ENCODE measurements around the gene MOCS2.

The MOCS2 gene

DNA sequence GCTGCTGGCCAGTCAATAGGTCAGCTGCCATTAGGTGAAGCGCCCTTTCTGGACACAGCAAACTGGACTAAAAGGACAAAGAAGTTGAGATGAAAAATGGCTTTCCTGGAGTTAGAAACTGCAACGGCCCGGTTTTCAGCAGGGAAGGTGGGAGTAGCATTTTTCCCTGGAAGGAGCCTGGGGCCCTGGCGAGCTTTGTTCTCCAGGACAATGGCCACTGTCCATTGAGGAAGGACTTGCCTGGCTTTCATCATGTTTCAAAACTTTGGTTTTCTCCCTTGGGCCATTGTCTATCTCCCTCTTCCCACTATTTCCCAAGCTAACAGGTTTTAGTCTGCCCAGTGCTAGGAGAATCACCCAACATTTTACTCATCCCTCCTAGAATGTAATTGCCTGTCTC is 56.2 kb downstream of the MOCS2 start:
- Histone ChIP-seq H3K36me3 (ENCODE audit: control insufficient read depth, insufficient read depth, low read length) (no peaks in the 10 kb centered on the region), H3K9ac (ENCODE audit: low read depth, low read length) (no peak overlapping the region), H3K27me3 (ENCODE audit: control insufficient read depth, insufficient read depth, low read length) (no peaks in the 10 kb centered on the region), H3K4me1 (ENCODE audit: control insufficient read depth, insufficient read depth, low read length) (peaks cover 8% of the 10 kb centered on the region; the same call in 1 of the 2 replicates), H3K27ac (ENCODE audit: low read depth, low read length) (no peak overlapping the region), H3K4me3 (ENCODE audit: low read depth, low read length) (no peak overlapping the region), H3K9me3 (ENCODE audit: control insufficient read depth, insufficient read depth, low read length) (no peaks in the 10 kb centered on the region)

DNA sequence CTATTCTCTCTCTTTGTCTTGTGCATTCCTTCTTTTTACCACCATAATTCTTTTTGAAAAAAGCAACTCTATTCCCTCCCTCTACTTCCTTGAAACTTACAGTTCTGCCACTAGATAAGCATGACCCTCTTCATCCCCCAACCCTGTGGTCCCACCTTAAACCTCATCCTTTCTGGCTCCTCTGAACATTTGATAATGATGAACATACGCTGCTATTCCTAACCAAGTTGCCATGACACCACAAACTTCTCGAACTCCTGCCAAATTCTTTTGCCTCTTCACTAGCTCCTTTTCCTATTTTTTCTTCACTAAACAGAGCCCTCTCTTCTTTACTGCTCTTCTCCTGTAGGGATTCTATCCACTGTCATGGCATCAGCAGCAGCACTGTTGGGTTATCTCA is 57.1 kb downstream of the MOCS2 start:
- Histone ChIP-seq H3K9ac (ENCODE audit: low read depth, low read length) (no peak overlapping the region), H3K4me3 (ENCODE audit: low read depth, low read length) (no peak overlapping the region), H3K36me3 (ENCODE audit: control insufficient read depth, insufficient read depth, low read length) (no peaks in the 10 kb centered on the region)

DNA sequence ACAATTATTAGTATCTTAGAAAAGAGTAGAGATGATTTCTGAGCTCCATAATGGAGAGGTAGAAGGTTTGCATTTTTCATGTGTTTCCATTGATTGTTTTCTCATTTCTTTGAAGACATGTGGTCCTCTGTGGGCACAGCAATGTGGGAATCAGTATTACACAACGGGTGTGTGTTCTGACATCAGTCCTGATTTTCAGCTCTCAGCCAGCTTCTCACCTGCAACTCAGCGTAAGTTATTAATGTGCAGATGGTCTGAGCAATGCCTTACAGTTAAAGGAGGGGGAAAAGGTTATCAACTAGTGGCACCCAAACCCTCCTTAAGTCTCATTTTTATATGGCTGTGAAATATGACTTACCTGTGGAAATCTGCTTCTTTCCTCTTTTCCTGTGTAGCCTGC is 61.3 kb downstream of the MOCS2 start:
- no peak overlapping the region for H3K27ac ChIP-seq (ENCODE audit: low read depth, low read length)
- H3K9ac ChIP-seq (ENCODE audit: low read depth, low read length) = no peak overlapping the region
- peaks cover 8% of the 10 kb centered on the region; the same call in 1 of the 2 replicates for H3K4me1 ChIP-seq (ENCODE audit: control insufficient read depth, insufficient read depth, low read length)
- H3K4me3 ChIP-seq (ENCODE audit: low read depth, low read length) = no peak overlapping the region
- no peaks in the 10 kb centered on the region for H3K36me3 ChIP-seq (ENCODE audit: control insufficient read depth, insufficient read depth, low read length)
- H3K9me3 ChIP-seq (ENCODE audit: control insufficient read depth, insufficient read depth, low read length) = no peaks in the 10 kb centered on the region
- H3K27me3 ChIP-seq (ENCODE audit: control insufficient read depth, insufficient read depth, low read length) = no peaks in the 10 kb centered on the region

More for the DNA sequence above, 57.1 kb downstream of the MOCS2 start:
- Histone ChIP-seq H3K9me3 (ENCODE audit: control insufficient read depth, insufficient read depth, low read length) (no peaks in the 10 kb centered on the region), H3K27me3 (ENCODE audit: control insufficient read depth, insufficient read depth, low read length) (no peaks in the 10 kb centered on the region), H3K27ac (ENCODE audit: low read depth, low read length) (no peak overlapping the region), H3K4me1 (ENCODE audit: control insufficient read depth, insufficient read depth, low read length) (peaks cover 8% of the 10 kb centered on the region; the same call in 1 of the 2 replicates)

Data from HUES48 (cell line).